ENCODE results near the gene VAPA.

VAPA gene

GRCh38 chr18:9986156-9986930 lies 72.5 kb downstream of the VAPA start:
- Histone ChIP-seq H3K9me3 (peaks cover 20% of the 10 kb centered on the region), H3K9ac (no peak overlapping the region), H3K4me1 (peaks cover 34% of the 10 kb centered on the region), H3K27me3 (no peaks in the 10 kb centered on the region), H3K27ac (no peak overlapping the region), H4K20me1 (no peaks in the 10 kb centered on the region), H3K4me2 (no peak overlapping the region), H3K36me3 (no peaks in the 10 kb centered on the region), H3K4me3 (no peak overlapping the region)
- TF ChIP-seq Cebpa-rat (IDR thresholded peaks at IDR 0.05), result no peak

- Histone ChIP-seq H3K4me3 (no peak overlapping the region), H3K4me1 (peaks cover 34% of the 10 kb centered on the region), H3K9me3 (peaks cover 10% of the 10 kb centered on the region), H3K27ac (no peak overlapping the region), H3K27me3 (no peaks in the 10 kb centered on the region), H3K9ac (no peak overlapping the region), H4K20me1 (no peaks in the 10 kb centered on the region), H3K36me3 (no peaks in the 10 kb centered on the region), H3K4me2 (no peak overlapping the region)
- TF ChIP-seq Cebpa-rat (IDR thresholded peaks at IDR 0.05), result no peak
These were observed 73.5 kb downstream of the VAPA start for GRCh38 chr18:9987345-9987744.

DNA sequence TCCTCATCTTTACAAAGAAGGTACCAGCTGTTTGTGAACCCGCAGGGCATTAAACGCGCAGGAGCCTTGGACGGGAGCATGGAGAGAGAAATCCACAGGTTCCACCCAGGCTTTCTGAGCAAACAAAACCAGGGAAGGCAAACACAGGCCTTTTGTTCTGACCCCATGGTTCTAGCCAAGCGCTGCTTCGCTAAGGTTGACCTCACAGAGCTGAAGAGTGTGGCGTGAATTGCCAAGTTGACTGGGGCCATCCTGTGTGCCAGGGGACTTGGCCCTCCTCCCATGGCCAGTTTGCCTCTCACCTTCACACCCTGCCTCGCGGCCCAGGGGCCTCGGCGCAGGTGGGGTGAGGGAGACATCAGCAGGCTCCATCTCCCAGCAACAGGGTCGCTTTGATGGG lies 74.1 kb downstream of the VAPA start:
- H3K4me2 ChIP-seq, result peak overlapping the region; percentile 32
- peaks cover 4% of the 10 kb centered on the region for H3K9me3 ChIP-seq
- no peaks in the 10 kb centered on the region for H3K27me3 ChIP-seq
- no peak overlapping the region for H3K4me3 ChIP-seq
- no peaks in the 10 kb centered on the region for H3K36me3 ChIP-seq
- no peak overlapping the region for H3K9ac ChIP-seq
- no peak for TF ChIP-seq Cebpa-rat (IDR thresholded peaks at IDR 0.05)
- H3K27ac ChIP-seq, result peak overlapping the region; percentile 41; the same call in 1 of the 2 replicates
- H4K20me1 ChIP-seq, result no peaks in the 10 kb centered on the region
- peaks cover 34% of the 10 kb centered on the region for H3K4me1 ChIP-seq

DNA sequence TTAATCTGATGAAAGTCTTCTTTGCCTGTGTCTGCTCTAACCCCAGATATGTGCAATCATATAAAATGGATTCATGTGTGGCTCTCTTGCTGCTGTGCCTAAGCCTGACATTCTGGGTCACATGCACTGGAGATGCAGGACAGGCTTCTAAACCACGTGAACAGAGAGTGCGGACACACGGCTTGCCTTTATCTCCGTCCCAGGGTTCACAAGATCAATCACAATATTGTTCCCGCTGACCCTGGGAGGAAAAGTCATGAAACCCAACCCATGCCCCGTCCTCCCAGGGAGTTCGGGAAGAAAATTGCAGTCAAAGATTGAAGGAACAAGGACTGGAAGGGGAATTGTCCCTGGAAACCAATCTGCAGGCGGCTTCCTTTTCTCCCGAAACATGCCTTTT lies 74.8 kb downstream of the VAPA start:
- no peaks in the 10 kb centered on the region for H4K20me1 ChIP-seq
- peaks cover 34% of the 10 kb centered on the region for H3K4me1 ChIP-seq
- H3K9me3 ChIP-seq, result no peaks in the 10 kb centered on the region
- H3K27ac ChIP-seq, result no peak overlapping the region
- no peaks in the 10 kb centered on the region for H3K36me3 ChIP-seq
- no peak overlapping the region for H3K9ac ChIP-seq
- H3K4me2 ChIP-seq, result peak overlapping the region; percentile 64; the same call in 1 of the 2 replicates
- no peak overlapping the region for H3K4me3 ChIP-seq
- no peaks in the 10 kb centered on the region for H3K27me3 ChIP-seq
- no peak for TF ChIP-seq Cebpa-rat (IDR thresholded peaks at IDR 0.05)

- Histone ChIP-seq H3K9me3 (no peaks in the 10 kb centered on the region), H3K27ac (no peak overlapping the region), H3K4me3 (no peak overlapping the region), H3K9ac (peak overlapping the region; percentile 25; the same call in 1 of the 2 replicates), H3K4me1 (peaks cover 26% of the 10 kb centered on the region), H3K27me3 (no peaks in the 10 kb centered on the region), H4K20me1 (no peaks in the 10 kb centered on the region), H3K36me3 (no peaks in the 10 kb centered on the region), H3K4me2 (peak overlapping the region; percentile 64)
- no peak for TF ChIP-seq Cebpa-rat (IDR thresholded peaks at IDR 0.05)
These were observed 75.7 kb downstream of the VAPA start for GRCh38 chr18:9989481-9989880.

- H3K36me3 ChIP-seq, result no peaks in the 10 kb centered on the region
- no peak overlapping the region for H3K9ac ChIP-seq
- H3K9me3 ChIP-seq, result no peaks in the 10 kb centered on the region
- no peak for TF ChIP-seq Cebpa-rat (IDR thresholded peaks at IDR 0.05)
- no peak overlapping the region for H3K4me2 ChIP-seq
- peaks cover 26% of the 10 kb centered on the region for H3K4me1 ChIP-seq
- no peaks in the 10 kb centered on the region for H4K20me1 ChIP-seq
- H3K4me3 ChIP-seq, result no peak overlapping the region
- H3K27ac ChIP-seq, result no peak overlapping the region
- no peaks in the 10 kb centered on the region for H3K27me3 ChIP-seq
These were observed 77.5 kb downstream of the VAPA start for GRCh38 chr18:9991011-9992000.

DNA sequence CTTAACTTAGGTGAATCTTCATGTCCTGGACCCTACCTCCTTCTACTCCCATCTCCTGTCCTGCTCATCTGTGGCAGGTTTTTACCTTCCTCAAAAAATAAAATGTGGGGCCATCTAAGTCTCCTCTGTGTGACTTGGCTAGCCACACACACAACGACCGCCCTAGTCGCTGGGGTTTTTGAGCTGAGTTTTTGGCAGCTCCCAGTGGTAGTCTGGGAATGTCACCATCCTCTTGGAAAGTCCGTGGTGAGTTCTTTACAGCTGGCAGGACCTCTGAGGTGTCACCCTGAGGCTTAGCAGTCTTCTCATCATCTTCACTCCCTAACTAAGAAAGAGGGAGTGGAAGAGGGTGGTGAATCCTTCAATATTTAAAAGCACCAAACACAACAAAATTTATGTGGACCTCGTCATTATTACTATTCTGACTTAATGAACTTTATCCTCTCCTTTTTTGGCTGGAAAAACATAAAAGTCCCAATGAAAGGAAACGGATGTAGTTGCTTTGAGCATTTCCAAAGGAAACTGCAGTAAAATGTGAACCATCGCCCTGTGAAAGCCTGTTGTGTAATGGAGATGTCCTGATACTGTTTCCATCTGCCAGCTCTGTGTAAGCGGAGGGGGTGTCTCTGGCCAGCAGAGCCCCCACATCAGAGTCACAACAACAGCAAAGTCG lies 78.6 kb downstream of the VAPA start:
- Histone ChIP-seq H3K4me2 (no peak overlapping the region), H3K9me3 (peaks cover 8% of the 10 kb centered on the region), H3K36me3 (peaks cover under 1% of the 10 kb centered on the region; the same call in 1 of the 2 replicates), H3K4me3 (no peak overlapping the region), H3K27me3 (no peaks in the 10 kb centered on the region), H4K20me1 (no peaks in the 10 kb centered on the region), H3K27ac (no peak overlapping the region), H3K4me1 (peaks cover 26% of the 10 kb centered on the region), H3K9ac (no peak overlapping the region)
- no peak for TF ChIP-seq Cebpa-rat (IDR thresholded peaks at IDR 0.05)

GRCh38 chr18:9992973-9993520 lies 79.2 kb downstream of the VAPA start:
- peaks cover 5% of the 10 kb centered on the region; the same call in 1 of the 2 replicates for H3K36me3 ChIP-seq
- H3K27me3 ChIP-seq, result no peaks in the 10 kb centered on the region
- H3K4me2 ChIP-seq, result no peak overlapping the region
- no peak overlapping the region for H3K4me3 ChIP-seq
- peaks cover 14% of the 10 kb centered on the region for H3K9me3 ChIP-seq
- no peaks in the 10 kb centered on the region for H4K20me1 ChIP-seq
- H3K27ac ChIP-seq, result no peak overlapping the region
- peaks cover 24% of the 10 kb centered on the region for H3K4me1 ChIP-seq
- H3K9ac ChIP-seq, result no peak overlapping the region
- TF ChIP-seq Cebpa-rat (IDR thresholded peaks at IDR 0.05), result no peak

DNA sequence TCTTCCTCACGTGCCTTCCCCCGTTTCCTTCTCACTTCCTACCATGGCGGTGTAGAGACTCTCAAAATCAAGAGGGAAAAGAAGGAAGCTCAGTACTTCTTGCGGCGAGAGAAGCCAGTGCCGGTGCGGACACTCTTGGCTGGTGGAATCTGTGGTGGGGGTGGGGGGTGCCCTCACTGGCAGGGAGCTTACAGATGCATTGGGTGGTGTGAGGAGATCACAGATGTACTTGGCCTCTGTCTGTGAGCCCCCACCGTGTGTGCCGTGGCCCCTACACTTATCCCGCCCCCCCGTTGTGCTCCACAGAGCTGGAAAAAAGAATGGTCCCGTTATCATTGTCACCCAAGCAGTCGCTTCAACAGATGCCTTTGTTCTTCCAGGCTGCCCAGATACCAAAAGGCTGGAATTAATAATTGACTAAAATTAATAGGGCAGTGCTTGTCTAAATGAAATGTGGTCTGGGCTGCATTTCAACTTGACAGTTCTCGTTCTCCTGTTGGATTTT lies 79.8 kb downstream of the VAPA start:
- no peak overlapping the region for H3K4me2 ChIP-seq
- H3K27me3 ChIP-seq, result no peaks in the 10 kb centered on the region
- no peak overlapping the region for H3K27ac ChIP-seq
- H3K4me1 ChIP-seq, result peaks cover 20% of the 10 kb centered on the region
- H3K9me3 ChIP-seq, result peaks cover 19% of the 10 kb centered on the region
- H4K20me1 ChIP-seq, result no peaks in the 10 kb centered on the region
- no peak overlapping the region for H3K9ac ChIP-seq
- TF ChIP-seq Cebpa-rat (IDR thresholded peaks at IDR 0.05), result no peak
- no peak overlapping the region for H3K4me3 ChIP-seq
- H3K36me3 ChIP-seq, result peaks cover 5% of the 10 kb centered on the region; the same call in 1 of the 2 replicates

Data from BLaER1 (cell line).